Measurements from ENCODE around the gene LINGO1. TPM values are rescaled to one million over a fixed set of nuclear protein-coding genes. Genes with fewer than 3 reads are reported as not detected.

LINGO1 gene
- total RNA-seq, 4 donors from 2014 or later, result 0.42 to 4.4 (median 1.5) TPM

DNA sequence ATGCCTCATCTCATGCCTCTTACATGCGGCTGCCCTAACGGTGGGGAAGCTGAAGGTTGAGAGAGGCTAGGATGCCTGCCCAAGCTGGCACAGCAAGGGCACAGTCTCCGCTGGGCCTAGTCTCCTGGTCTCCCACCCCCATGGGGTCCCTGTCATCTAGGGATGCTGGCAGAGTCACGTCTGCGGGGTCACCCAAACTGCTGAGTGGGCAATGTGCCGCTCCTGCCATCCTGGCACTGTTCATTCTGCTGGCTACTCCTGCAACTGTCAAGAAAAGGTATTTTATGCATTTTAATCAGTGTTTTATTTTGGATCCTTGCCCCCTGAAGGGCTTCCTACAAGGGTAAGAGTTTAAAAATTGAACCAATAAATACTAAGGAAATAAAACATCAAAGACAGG, 12.8 kb downstream of the LINGO1 start:
- 72 to 84% methylated on average over 5 to 6 of the region's 6 CpGs for WGBS, 2 donors
- TF ChIP-seq, protein P1, sequence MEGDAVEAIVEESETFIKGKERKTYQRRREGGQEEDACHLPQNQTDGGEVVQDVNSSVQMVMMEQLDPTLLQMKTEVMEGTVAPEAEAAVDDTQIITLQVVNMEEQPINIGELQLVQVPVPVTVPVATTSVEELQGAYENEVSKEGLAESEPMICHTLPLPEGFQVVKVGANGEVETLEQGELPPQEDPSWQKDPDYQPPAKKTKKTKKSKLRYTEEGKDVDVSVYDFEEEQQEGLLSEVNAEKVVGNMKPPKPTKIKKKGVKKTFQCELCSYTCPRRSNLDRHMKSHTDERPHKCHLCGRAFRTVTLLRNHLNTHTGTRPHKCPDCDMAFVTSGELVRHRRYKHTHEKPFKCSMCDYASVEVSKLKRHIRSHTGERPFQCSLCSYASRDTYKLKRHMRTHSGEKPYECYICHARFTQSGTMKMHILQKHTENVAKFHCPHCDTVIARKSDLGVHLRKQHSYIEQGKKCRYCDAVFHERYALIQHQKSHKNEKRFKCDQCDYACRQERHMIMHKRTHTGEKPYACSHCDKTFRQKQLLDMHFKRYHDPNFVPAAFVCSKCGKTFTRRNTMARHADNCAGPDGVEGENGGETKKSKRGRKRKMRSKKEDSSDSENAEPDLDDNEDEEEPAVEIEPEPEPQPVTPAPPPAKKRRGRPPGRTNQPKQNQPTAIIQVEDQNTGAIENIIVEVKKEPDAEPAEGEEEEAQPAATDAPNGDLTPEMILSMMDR (IDR thresholded peaks at IDR 0.05), result no peak
- no peak for TF ChIP-seq POLR2A (IDR thresholded peaks at IDR 0.05)

DNA sequence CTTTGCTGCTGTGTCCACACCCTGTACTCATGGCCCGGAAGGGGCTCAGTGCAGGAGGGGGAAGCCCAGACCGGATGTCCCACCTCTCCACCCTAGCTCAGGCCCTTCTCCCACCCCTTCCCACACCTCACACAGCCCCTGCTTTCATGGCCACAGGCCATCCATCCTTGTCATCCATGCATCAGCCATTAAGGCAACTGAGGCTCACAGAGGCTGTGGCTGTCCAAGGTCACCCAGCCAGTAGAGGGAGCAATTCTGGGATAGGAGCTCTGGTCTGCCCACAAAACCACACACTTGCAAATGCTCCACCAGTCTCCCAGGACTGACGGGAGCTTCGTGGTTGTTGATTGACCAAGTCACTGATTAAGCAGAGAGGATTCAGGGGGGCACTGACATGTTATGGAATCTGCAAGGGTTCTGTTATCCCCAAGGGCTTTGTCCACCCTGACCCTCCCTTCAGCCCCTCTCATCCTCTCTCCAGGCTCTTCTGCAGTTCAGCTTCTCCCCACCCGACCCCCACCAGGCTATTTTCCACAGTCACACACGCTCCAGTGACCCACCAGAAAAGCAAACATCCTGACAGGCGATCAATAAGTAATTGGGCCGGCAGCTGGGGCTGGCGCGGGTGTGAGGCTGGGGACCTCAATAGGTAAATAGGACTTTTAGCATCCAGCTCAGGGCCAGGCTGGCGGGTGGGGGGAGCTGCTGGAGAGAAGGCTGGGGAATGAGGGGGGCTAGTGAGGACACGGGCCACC, 15.1 kb downstream of the LINGO1 start:
- no peak for TF ChIP-seq POLR2A (IDR thresholded peaks at IDR 0.05)
- TF ChIP-seq, protein P1 (IDR thresholded peaks at IDR 0.05), result no peak
- no peak overlapping the region for H3K4me3 ChIP-seq (ENCODE audit: low read depth, poor library complexity, severe bottlenecking)
- intact Hi-C loops (cut with DNase I; ENCODE audit: low total_unique reads), result no loop called here
- no peak for DNase-seq (ENCODE audit: low spot score in 2 of 2)
- 75 to 79% methylated on average over 12 of the region's 12 CpGs for WGBS, 2 donors

More for the DNA sequence above, 12.8 kb downstream of the LINGO1 start:
- intact Hi-C loops (cut with DNase I; ENCODE audit: low total_unique reads), result no loop called here
- DNase-seq (ENCODE audit: low spot score in 2 of 2), result no peak
- no peak overlapping the region for H3K4me3 ChIP-seq (ENCODE audit: low read depth, poor library complexity, severe bottlenecking)

DNA sequence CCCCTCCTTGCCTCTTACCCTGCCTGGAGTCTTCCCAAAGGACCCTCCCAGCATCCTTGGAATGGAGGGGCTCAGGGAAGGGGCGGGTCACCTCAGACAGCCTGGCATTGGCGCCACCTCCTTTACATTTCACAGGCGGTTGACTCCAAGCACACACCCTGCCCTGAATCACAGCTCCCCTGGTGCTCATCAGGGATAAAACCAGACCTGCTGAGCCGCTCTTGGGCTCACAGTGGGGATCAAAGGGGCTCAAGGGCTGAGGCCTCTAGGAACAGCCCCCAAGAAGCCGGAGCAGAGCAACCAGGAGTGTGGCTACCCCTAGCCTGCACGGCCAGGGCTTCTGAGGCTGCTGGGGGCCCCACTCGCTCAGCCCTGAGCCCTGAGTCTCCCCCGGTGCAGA, 16.6 kb downstream of the LINGO1 start:
- no peak overlapping the region for H3K4me3 ChIP-seq (ENCODE audit: low read depth, poor library complexity, severe bottlenecking)
- WGBS, 2 donors, result 76 to 83% methylated on average over 8 of the region's 8 CpGs
- TF ChIP-seq, protein P1 (IDR thresholded peaks at IDR 0.05), result no peak
- no peak for TF ChIP-seq POLR2A (IDR thresholded peaks at IDR 0.05)
- DNase-seq (ENCODE audit: low spot score in 2 of 2), result no peak
- intact Hi-C loops (cut with DNase I; ENCODE audit: low total_unique reads), result no loop called here

DNA sequence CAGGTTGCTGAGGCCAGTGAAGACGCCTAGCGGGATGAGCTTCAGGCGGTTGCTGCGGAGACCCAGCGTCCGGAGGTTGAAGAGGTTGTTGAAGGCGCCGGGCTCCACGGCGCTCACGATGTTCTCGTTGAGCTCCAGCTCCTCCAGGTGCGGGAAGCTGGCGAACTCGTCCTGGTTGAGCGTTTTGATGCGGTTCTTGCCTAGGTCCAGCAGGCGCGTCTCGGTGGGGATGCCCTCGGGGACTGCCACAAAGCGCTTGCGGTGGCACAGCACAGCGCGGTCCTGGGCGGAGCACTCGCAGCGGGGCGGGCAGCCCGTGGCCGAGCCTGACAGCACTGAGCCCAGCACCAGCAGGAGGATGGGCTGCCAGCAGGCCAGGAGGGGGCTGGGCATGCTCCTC, 17.2 kb downstream of the LINGO1 start:
- DNase-seq (ENCODE audit: low spot score in 2 of 2), result no peak
- WGBS, 2 donors, result 93 to 95% methylated on average over 21 to 31 of the region's 31 CpGs
- H3K4me3 ChIP-seq (ENCODE audit: low read depth, poor library complexity, severe bottlenecking), result no peak overlapping the region
- no peak for TF ChIP-seq POLR2A (IDR thresholded peaks at IDR 0.05)
- intact Hi-C loops (cut with DNase I; ENCODE audit: low total_unique reads), result no loop called here

DNA sequence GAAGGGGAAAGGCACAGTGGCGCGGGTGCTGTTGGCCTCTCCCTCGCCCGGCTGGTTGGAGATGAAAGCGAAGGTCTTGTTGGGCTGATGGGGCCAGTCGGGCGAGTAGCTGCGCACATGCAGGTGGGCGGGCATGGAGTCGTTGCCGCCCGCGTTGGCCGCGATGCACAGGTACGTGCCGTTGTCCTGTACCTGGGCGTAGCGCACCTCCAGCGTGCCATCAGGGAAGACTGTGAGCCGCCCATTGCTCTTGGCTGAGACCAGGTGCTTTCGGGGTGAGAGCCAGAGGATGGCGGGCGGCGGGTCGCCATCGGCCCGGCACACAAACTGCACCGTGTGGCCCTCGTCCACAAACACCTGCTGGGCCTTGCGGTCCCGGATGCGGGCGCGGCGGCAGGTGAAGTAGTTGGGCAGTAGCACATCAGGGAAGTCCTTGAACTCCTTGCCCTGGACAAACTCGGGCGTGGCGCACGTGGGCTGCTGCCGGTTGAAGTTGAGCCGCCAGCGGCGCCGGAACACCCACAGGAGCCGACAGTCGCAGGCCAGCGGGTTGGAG, 18.4 kb downstream of the LINGO1 start:
- TF ChIP-seq POLR2A (IDR thresholded peaks at IDR 0.05), result no peak
- TF ChIP-seq, protein P1 (IDR thresholded peaks at IDR 0.05), result no peak
- WGBS, 2 donors, result 96 to 97% methylated on average over 47 to 48 of the region's 48 CpGs
- intact Hi-C loops (cut with DNase I; ENCODE audit: low total_unique reads), result no loop called here
- no peak for DNase-seq (ENCODE audit: low spot score in 2 of 2)
- H3K4me3 ChIP-seq (ENCODE audit: low read depth, poor library complexity, severe bottlenecking), result no peak overlapping the region

DNA sequence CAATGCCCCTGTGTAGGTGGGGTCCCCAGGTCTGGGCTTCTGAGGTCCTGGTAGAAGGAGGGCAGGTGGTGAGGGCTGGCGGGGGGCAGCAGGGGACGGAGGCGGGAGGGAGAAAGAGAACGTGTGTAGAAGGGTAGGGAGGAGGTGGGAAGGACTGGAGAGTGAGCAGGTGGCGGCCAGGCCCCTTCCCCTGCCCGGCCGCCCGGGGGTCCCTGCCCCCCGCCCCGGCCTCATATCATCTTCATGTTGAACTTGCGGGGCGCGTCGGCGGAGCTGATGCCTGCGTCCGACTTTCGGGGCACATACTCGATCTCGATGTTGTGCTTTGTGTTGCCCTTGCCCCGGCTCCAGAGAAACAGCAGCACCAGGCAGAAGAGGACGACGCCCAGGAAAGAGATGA, 18.9 kb downstream of the LINGO1 start:
- no peak for DNase-seq (ENCODE audit: low spot score in 2 of 2)
- intact Hi-C loops (cut with DNase I; ENCODE audit: low total_unique reads), result no loop called here
- WGBS, 2 donors, result 90 to 93% methylated on average over 23 of the region's 23 CpGs
- no peak for TF ChIP-seq POLR2A (IDR thresholded peaks at IDR 0.05)
- TF ChIP-seq, protein P1 (IDR thresholded peaks at IDR 0.05), result no peak
- no peak overlapping the region for H3K4me3 ChIP-seq (ENCODE audit: low read depth, poor library complexity, severe bottlenecking)
